HL-60/S4 (cell line): Measurements from ENCODE around the gene CCR9.
"Not testable (repeated sequence)": the region's sequence is repeated elsewhere in the genome, so short reads cannot be mapped to it uniquely, and the experiment has no call there.

Experiments
- in situ Hi-C: fragments of 300-500 bp; cut with MboI; formaldehyde crosslinking; loops from 2 replicates; pipeline ENCODE4 v1.14.3; 2022; ENCODE audit warnings: low sequenced_read_pairs

The CCR9 gene, protein sequence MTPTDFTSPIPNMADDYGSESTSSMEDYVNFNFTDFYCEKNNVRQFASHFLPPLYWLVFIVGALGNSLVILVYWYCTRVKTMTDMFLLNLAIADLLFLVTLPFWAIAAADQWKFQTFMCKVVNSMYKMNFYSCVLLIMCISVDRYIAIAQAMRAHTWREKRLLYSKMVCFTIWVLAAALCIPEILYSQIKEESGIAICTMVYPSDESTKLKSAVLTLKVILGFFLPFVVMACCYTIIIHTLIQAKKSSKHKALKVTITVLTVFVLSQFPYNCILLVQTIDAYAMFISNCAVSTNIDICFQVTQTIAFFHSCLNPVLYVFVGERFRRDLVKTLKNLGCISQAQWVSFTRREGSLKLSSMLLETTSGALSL

DNA sequence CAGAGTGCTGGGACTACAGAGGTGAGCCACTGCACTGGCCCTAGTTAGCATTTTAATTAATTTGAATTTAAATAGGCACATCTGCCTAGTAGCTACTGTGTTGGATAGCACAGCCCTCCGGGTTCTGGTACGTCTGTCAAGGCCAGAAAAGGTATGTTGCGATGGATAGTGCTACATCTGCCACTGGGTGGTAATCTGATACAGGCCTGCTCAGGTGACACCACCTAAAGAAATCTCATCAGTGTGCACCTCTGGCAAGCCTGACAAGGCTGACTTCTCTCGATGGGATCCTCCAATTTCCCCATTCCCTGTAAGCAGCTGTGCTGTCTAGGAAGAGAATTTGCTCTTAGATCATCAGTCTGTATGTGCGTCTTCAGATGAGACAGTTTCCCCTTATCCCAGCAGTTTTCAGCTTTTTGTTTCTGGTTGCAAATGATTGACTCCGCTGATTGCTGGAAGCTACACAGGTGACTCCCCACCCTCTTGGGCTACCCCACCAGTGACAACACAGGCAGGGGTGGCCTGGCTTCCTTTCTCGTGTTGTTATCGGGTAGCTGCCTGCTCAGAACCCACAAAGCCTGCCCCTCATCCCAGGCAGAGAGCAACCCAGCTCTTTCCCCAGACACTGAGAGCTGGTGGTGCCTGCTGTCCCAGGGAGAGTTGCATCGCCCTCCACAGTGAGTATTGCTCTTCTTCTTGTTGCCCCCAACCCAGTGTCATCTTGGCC is at the start of gene CCR9:
TSS of gene CCR9 (plus strand) at position 565 of the 727 bp plus-strand sequence. CDS start 8,391 bp downstream, outside the sequence.
- in situ Hi-C loops = no loop called here

DNA sequence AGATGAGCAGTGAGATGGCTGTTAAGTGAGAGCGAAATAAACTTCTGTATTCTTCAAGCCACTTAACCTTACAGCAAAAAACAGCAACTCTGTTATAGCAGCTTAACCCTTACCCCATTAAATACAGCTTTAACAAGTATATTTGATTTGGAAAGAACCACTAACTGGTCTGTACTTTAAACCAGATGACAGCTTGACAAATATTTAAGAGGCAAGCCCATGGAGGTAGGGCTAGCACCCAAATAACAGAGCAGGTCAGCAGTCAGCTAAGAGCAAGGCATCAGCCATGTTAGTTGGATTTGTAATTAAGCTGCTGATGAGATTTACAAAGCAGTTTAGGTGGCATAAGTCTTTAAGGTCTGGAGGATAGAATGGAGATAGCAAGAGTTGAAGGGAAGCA is 47.9 kb upstream of the CCR9 start:
- in situ Hi-C loops = no loop called here

DNA sequence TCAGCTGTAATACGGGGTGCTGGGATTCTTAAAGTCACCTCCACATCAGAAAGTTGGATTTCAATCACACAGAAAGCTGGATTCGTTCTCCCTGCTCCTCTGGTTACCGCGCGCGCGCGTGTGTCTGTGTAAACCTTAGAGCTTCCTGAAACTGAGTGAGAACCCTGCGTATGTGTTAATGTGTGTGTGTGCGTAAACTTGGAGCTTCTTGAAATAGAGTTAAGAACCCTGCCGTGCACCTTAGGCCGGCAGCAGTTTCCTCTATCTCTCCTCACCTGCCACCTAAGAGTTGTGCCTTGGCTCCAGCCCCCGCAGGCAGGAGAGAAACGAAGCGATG is 45.0 kb upstream of the CCR9 start:
- in situ Hi-C loops = no loop called here

DNA sequence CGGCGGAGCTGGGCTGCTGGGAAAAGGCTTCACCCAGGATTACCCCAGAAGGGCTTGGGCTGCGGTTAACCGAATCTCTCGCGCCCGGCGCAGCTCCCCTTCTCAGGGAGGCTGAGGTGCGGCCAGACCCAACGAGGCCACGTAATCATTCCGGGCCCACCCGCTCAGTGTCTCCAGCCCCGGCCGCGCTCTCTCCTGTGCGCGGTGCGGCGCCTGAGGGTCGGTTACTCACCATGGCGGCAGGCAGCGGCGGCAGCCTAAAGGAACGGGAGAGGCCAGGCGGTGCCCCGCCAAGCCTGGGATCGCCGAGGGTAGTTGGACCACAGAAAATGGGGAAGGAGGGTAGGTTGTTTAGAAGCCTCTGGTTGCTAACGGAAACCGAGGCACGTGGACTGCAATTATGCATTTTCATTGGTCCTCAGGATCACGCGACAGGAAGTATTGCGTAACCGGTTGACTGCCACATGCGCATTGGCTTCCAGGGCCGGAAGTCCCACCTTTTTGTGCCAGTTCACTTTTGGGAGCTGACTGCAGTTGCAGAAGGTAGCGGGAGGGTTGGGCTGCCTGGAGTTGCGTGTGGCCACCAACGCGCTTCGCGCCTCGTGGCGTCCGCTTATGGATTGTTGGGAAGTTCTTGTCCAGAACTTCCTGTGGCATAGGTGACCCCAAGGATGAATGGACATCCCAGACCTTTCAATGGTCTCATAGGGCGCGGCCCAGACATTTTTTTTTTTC is 44.4 kb upstream of the CCR9 start, which contains the start of gene LZTFL1:
TSS of gene LZTFL1 (minus strand) at position 363 of the 735 bp plus-strand sequence. CDS start at position 235, 128 bp downstream.
- in situ Hi-C loops = no loop called here

DNA sequence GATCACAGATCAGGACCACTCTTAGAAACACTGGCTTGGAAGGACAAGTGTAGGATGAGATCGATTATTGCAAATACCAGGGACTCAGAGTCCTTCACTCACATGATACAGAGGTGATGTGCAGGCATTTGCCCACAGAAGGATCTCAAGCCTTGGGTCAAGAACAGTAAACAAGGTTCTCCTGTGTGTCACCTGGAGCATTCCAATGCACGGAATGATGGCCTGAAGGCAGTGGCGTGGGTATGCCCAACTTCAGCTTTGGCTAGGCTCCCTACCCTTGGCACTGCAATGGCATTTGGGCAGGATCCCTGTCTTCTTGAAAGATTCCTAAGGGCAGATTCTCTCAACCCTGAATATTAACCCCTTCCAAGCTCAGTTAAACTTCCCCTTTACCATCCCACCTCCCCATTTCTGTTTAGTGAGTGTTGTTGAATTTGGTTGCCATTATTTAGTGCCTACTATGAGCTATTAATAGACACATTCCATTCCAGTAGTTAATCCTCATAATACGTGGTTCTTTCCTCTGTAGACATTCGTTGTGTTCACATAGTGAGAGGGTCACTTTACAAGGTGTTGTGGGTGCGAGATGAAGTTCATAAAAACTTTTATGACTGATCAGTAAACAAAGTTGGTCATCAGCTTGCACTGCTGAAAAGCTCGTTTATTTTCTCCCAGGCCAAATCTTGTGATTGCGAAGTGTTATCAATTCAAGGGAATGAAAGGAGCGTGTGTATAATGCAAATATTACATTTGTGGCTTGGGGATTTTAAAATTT is 43.3 kb upstream of the CCR9 start:
- in situ Hi-C loops = no loop called here

DNA sequence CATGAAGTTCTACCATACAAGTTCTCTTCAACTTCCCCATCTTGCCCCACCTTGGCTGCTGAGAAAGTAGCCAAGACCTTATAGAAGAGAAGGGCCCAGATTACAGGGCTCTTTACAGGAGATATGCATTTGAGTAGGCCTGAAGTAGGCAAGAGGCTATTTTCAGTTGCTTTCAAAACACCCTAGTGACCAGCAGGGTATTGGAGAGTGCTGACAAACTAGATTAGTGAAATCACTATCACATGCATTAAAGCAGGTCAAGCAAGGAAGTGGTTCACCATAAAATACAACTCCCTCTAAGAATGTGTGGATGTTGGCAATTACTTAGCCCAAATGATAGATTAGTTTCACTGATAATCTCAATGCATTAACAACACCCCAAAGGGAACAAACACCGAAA is 41.7 kb upstream of the CCR9 start:
- in situ Hi-C loops = no loop called here

DNA sequence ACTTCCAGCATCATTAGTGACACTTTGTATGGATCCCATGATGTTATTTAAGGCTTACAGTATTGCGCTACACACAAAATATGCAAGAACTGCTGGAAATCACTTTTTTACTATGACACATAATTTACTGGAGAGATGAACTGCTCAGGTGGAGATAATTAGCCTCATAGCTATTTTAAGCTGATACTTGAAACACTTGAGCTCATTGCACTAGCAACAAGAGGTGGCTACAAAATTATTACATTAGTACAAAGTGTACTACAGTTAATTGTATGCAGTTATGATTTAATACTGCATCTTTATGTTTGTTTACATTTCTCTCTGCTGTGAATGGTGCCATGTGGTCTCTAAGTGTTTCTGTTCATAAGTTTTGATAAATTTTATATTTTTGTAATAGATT is 38.0 kb upstream of the CCR9 start:
- in situ Hi-C loops = no loop called here

DNA sequence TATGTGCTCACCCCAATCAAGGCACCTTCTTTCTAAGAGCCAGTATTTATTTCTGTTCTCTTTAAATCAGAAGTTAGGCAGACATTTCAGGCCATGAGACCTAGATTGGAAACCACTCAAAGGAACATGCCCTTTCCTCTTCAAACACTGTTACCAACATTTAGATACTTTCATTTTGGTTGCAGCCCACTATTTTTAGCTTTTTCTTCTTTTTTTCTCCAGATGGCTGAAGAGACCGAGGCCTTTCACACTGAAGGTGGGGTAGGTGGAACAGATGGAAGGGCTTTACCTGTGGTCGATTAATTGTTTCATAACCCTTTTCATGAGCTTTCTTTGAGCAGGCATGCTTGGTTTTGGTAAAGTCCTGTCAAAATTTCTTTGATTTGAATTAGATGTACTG is 33.5 kb upstream of the CCR9 start:
- in situ Hi-C loops = no loop called here

DNA sequence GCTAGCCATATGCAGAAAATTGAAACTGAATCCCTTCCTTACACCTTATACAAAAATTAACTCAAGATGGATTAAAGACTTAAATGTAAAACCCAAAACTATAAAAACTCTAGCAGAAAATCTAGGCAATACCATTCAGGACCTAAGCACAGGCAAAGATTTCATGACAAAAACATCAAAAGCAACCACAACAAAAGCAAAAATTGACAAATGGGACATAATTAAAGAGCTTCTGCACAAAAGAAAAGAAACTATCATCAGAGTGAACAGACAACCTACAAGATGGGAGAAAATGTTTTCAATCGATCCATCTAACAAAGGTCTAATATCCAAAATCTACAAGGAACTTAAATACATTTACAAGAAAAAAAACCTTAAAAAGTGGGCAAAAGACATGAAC is 30.0 kb upstream of the CCR9 start:
- in situ Hi-C loops = not testable (repeated sequence)

DNA sequence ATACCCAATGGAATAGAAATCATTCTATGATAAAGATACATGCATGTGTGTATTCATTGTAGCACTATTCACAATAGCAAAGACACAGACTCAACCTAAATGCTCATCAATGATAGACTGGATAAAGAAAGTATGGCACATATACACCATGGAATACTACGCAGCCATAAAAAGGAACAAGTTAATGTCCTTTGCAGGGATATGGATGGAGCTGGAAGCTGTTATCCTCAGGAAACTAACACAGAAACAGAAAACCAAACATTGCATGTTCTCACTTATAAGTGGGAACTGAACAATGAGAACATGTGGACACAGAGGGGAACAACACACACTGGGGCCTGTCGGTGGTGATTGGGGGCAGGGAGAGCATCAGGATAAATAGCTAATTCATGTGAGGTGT is 29.3 kb upstream of the CCR9 start:
- in situ Hi-C loops = not testable (repeated sequence)

DNA sequence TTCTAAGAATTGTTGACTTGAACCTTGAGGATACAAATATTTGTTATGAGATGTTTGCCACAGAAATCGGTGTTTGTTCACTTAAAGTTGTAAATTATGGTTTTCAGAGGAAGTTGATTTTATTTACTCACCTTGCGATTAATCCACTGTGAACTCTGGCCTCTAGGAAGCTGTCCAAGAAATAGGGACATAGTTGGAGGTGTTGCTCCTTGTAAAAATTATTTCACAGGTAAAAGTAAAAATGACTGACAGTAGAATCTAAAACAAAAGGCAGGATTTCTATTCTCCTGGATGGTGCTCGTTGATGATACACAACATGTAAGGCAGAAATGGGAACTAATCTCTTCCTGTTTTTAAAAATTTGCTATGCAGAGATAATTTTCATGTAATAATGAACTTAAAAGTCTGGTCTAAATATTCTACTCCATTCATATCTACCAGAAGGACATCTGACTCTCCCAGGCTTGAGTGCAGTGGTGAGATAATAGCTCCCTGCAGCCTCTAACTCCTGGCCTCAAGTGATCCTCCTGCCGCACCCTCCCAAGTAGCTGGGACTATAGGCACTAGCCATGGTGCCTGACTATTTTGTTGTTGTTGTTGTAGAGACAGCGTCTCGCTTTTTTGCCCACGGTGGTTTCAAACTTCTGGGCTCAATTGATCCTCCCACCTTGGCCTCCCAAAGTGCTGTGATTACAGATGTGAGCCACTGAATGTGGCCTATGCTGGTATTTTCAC is 27.4 kb upstream of the CCR9 start:
- in situ Hi-C loops = no loop called here

DNA sequence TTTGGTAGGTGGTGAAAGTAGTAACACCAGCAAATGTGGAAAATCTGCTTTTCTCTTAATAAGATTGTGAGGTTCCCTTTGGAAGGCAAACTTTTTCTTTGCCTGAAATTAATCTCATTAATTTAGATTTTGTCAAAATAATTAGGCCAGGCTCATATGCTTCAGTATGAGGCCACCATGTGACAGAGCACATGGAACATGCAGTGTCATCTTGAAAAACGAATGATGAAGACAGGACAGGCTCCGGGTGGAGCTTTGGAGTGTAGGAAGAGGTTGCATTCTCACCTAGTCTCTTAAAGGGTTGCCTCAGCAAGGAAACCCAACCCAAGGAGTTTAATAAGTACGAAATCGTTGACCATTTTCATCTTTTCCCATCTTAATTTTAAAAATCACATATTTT is 25.9 kb upstream of the CCR9 start:
- in situ Hi-C loops = no loop called here

DNA sequence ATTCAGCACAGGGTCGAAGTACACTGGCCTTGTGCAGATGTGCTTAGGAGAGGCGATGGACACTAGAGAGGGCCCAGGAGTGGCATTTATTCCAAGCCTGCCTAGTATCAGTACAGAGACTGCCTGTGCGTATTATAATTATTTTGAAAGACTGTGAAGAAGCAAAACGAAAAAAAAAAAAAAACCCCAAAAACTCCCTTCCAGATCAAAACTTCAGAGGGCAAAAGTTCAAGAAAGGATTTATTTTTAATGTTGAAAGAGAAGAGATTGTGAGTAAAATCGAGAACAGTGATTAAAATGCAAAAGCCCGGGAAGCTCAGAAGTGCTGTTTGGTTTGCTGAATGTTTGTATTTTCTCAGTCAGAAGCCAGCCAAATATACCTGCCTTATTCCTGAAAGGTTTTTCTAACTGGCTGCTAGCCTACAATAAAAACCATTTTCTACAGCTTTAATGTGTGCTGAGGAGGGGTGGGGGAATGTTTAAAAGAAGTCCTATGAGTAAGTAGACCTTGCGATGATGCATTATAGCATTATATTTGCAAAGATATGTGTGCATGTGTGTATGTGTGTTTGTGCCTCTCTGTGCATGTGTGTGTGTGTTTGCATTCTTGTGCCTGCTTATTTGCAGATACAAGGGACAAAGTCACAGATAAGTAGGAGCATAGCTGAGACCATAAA is 25.2 kb upstream of the CCR9 start:
- in situ Hi-C loops = no loop called here

DNA sequence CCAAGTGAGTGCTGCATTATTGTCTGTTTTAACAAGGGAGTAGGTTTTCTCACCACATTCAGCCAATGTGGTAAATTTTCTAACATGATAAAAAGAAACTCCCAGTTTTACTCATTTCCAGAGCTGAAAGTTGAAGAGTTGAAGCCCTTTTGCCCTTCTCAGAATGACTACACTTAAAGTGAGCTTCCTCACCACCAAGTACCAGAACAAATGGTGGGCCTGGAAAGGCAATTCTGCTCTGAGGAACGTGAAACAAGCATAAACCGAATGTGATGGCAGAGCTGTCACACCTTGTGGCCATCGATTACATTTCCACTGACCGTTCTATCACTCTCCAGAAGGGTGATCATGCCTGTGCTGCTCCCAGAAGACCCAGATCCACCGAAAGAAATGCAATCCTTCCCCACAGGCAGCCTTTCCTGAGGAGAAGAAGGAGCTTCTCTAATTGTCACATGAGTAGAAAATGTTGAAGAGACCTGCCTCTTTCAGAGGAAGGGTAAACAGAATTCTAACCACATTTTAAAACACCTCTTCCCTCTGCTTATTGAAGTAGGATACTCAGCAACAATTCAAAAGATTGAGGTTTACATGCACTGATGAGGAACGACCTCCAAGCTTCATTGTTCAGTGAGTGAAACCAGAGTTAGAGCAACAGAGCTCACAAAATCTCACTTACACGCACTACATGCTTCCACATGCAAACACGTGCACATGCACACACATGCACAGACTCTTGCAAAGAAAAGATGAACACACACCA is 21.4 kb upstream of the CCR9 start:
- in situ Hi-C loops = no loop called here

DNA sequence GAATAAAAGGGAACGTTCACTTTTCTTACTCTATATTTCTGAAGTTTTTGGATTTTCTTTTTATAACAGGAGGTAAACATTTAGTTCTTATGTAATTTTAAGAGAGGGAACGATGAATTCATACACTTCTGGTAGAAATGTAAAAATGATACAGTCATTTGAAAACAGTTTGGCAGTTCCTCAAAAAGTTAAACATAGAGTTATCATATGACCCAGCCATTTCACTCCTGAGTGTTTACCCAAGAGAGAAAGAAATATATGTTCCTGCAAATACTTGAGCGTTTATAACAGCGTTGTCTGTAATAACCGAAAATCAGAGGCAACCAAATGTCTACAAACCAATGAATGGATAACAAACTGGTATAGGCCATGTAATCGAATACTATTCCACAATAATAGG is 20.8 kb upstream of the CCR9 start:
- in situ Hi-C loops = no loop called here

DNA sequence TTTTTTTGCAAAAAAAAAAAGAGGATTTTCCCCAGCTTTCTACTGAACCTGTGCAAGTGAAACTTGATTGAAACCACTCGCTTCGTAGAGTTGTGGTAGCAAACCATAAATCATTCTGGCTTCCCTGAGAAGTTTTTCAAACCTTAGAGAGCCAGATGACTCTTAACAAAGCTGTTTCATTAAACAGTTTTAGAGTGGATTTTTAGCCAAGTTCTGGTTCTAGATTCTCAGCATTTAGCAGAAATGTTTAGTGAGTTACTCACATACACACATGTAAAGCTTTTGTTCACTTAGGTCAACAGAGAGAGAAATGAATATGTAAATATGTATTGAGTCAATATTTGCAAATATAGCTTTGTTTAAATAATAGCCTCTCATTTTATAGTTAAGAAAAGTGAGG is 18.1 kb upstream of the CCR9 start:
- in situ Hi-C loops = no loop called here

DNA sequence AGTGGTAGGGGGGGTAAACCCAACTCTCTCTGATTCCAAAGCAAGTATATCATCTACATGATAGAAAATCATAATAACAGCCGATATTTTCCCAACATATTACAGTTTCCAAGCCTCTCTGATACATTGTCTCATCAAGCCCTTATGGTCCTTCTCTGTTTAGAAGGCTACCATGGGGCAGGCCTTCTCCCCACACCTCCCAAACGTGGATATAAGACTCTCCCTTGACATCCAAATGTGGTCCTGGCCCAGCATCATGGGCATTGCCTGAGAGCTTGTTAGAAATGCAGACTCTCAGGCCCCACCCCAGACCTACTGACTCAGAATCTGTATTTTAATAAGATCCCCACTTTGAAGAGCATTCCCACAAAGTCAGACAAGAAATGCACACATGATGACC is 17.7 kb upstream of the CCR9 start:
- in situ Hi-C loops = no loop called here

DNA sequence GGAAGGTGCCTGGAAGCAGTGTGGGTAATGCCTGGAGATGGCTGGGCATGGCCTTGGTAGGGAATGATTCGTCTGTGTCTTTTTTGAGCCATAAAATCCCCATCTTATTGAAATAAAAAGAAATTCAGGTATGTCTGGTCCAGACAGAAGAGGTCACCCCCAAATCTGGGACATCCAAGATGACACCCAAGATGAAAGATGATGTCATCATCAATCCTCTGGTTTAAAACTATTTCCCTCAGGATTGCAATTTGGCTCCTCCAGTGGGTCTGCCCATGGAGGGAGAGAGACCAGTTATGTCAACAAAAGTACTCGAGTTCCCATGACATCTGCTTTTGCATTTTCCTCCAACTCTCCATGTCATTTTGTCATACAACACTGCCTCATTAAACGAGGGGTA is 16.7 kb upstream of the CCR9 start:
- in situ Hi-C loops = no loop called here

DNA sequence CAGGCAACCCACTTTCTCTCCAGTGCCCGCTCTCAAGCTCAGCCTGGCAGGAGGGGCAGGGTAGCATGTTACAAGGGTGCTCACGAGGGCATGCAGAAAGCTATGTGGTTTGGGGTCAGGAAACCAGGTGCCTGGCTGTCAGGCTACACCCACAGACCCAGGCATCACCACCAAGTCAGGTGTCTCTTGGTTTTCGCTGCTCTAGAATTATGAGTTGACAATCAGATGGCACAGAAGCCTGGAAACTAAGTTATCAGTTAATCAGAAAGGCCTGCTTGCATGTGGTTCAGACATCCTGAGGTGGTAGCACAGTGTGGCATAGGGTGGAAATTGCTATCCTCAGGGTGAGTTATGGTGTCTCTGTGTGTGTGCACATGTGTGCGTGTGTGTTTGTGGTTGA is 16.2 kb upstream of the CCR9 start:
- in situ Hi-C loops = no loop called here
